Measurements from ENCODE around the gene SMCP. TPM values are rescaled to one million over a fixed set of nuclear protein-coding genes. Genes with fewer than 3 reads are reported as not detected.

SMCP gene
- total RNA-seq, 2 experiments from 2014 or later: not detected

GRCh38 chr1:152871731-152872126, 6.4 kb upstream of the SMCP start:
- intact Hi-C loops (cut with DNase I, micrococcal nuclease): loop anchor here in 1 of 2 experiments (2.0 kb wide), 1 partner anchor 401 kb away; no protein-coding TSS in a partner anchor
- no peaks in the 10 kb centered on the region for H3K4me1 Mint-ChIP-seq (ENCODE audit: low read depth)

GRCh38 chr1:152873495-152873894, 4.6 kb upstream of the SMCP start:
- Mint-ChIP-seq H3K4me1 (ENCODE audit: low read depth) (no peaks in the 10 kb centered on the region), H3K9me3 (no peaks in the 10 kb centered on the region), H3K27ac (no peak overlapping the region), H3K27me3 (peaks cover 18% of the 10 kb centered on the region), H3K36me3 (ENCODE audit: low read depth) (no peaks in the 10 kb centered on the region), H3K4me3 (no peak overlapping the region)
- no peak for ATAC-seq (ENCODE audit: poor library complexity)
- no peaks in the 10 kb centered on the region for H3K4me1 ChIP-seq (ENCODE audit: insufficient read depth, low read length)
- H3K4me3 ChIP-seq (ENCODE audit: low read length): no peak overlapping the region
- H3K27ac ChIP-seq (ENCODE audit: low read depth in 1 of 2, low read length in 2 of 2): no peak overlapping the region
- ChIA-PET POLR2A (no interaction called here), CTCF (no interaction called here)
- intact Hi-C loops (cut with DNase I, micrococcal nuclease): no loop called here
- no peak for DNase-seq
- peaks cover 0 to 3% of the 10 kb centered on the region in 2 experiments for H3K9me3 ChIP-seq (ENCODE audit: control insufficient read depth in 1 of 2, insufficient read depth in 1 of 2, low read length in 2 of 2)
- no peak for TF ChIP-seq CTCF (IDR thresholded peaks at IDR 0.05)
- no peaks in the 10 kb centered on the region for H3K27me3 ChIP-seq (ENCODE audit: control insufficient read depth in 1 of 2, insufficient read depth in 2 of 2, low read length in 2 of 2)
- no peaks in the 10 kb centered on the region for H3K36me3 ChIP-seq (ENCODE audit: insufficient read depth, low read length)

More at GRCh38 chr1:152871731-152872126, 6.4 kb upstream of the SMCP start:
- Mint-ChIP-seq H3K27me3 (peaks cover 18% of the 10 kb centered on the region), H3K36me3 (ENCODE audit: low read depth) (no peaks in the 10 kb centered on the region), H3K9me3 (no peaks in the 10 kb centered on the region), H3K27ac (no peak overlapping the region), H3K4me3 (no peak overlapping the region)
- ChIA-PET CTCF (interaction anchor here (0.6 kb wide), 1 partner anchor 42 kb away, joined by 3 read pairs; no protein-coding TSS in a partner anchor), POLR2A (no interaction called here)
- DNase-seq: no peak
- Histone ChIP-seq H3K4me1 (ENCODE audit: insufficient read depth, low read length) (no peaks in the 10 kb centered on the region), H3K27ac (ENCODE audit: low read depth in 1 of 2, low read length in 2 of 2) (no peak overlapping the region), H3K9me3 (ENCODE audit: control insufficient read depth in 1 of 2, insufficient read depth in 1 of 2, low read length in 2 of 2) (peaks cover 0 to 3% of the 10 kb centered on the region in 2 experiments), H3K36me3 (ENCODE audit: insufficient read depth, low read length) (no peaks in the 10 kb centered on the region), H3K4me3 (ENCODE audit: low read length) (no peak overlapping the region), H3K27me3 (ENCODE audit: control insufficient read depth in 1 of 2, insufficient read depth in 2 of 2, low read length in 2 of 2) (peaks cover 0 to 6% of the 10 kb centered on the region in 2 experiments)
- no peak for TF ChIP-seq CTCF (IDR thresholded peaks at IDR 0.05)
- ATAC-seq (ENCODE audit: poor library complexity): no peak

GRCh38 chr1:152876827-152877226, 1.3 kb upstream of the SMCP start:
- Histone ChIP-seq H3K9me3 (ENCODE audit: control insufficient read depth in 1 of 2, insufficient read depth in 1 of 2, low read length in 2 of 2) (no peaks in the 10 kb centered on the region), H3K27ac (ENCODE audit: low read depth in 1 of 2, low read length in 2 of 2) (no peak overlapping the region), H3K27me3 (ENCODE audit: control insufficient read depth in 1 of 2, insufficient read depth in 2 of 2, low read length in 2 of 2) (no peaks in the 10 kb centered on the region), H3K4me1 (ENCODE audit: insufficient read depth, low read length) (no peaks in the 10 kb centered on the region), H3K4me3 (ENCODE audit: low read length) (no peak overlapping the region), H3K36me3 (ENCODE audit: insufficient read depth, low read length) (no peaks in the 10 kb centered on the region)
- CTCF ChIA-PET: no interaction called here
- ATAC-seq (ENCODE audit: poor library complexity) (no peak), DNase-seq (no peak)
- no peak overlapping the region for H3K27ac Mint-ChIP-seq
- intact Hi-C loops (cut with DNase I, micrococcal nuclease): no loop called here
- H3K9me3 Mint-ChIP-seq: no peaks in the 10 kb centered on the region
- no peak for TF ChIP-seq CTCF (IDR thresholded peaks at IDR 0.05)
- H3K4me1 Mint-ChIP-seq (ENCODE audit: low read depth): no peaks in the 10 kb centered on the region
- H3K4me3 Mint-ChIP-seq: no peak overlapping the region
- no peaks in the 10 kb centered on the region for H3K36me3 Mint-ChIP-seq (ENCODE audit: low read depth)
- peaks cover 9% of the 10 kb centered on the region for H3K27me3 Mint-ChIP-seq
- POLR2A ChIA-PET: no interaction called here
